GM23338 (cell line): ENCODE measurements around the gene GSTP1. TPM values are rescaled to one million over a fixed set of nuclear protein-coding genes. Genes with fewer than 3 reads are reported as not detected.

Source experiments
- ATAC-seq: fragments of 200-7000 bp; cut with Tn5 transposase; 3 replicates; pipeline ENCODE4 v1.9.1; 2020
- DNase-seq: peaks from one replicate; pipeline ENCODE4 v3.0.0-alpha.2; 2015; ENCODE audit warnings: low spot score
- H2AFZ ChIP-seq: fragments of 200-600 bp; sonication (generic); 2 replicates; pipeline ENCODE4 v1.8.0; 2016; ENCODE audit warnings: antibody characterized with exemption, mild to moderate bottlenecking, moderate library complexity
- H3F3A ChIP-seq: fragments of 200-600 bp; sonication (generic); replicated peaks from 2 replicates; pipeline ENCODE4 v1.8.0; 2017; ENCODE audit warnings: antibody characterized with exemption, mixed run types, low read depth
- H3K27ac ChIP-seq: fragments of 200-600 bp; sonication (generic); 2 replicates; pipeline ENCODE4 v1.6.1; 2016; ENCODE audit warnings: low read depth
- H3K27me3 ChIP-seq: fragments of 200-600 bp; sonication (generic); 2 replicates; pipeline ENCODE4 v1.8.0; 2016; ENCODE audit warnings: mild to moderate bottlenecking, mixed run types, moderate library complexity; ENCODE audit not compliant: insufficient read depth
- H3K36me3 ChIP-seq: fragments of 200-600 bp; sonication (generic); 2 replicates; pipeline ENCODE4 v1.8.0; 2016; ENCODE audit warnings: mild to moderate bottlenecking; ENCODE audit not compliant: insufficient read depth
- H3K4me1 ChIP-seq: fragments of 200-600 bp; sonication (generic); 2 replicates; pipeline ENCODE4 v1.8.0; 2016; ENCODE audit warnings: mild to moderate bottlenecking, moderate library complexity; ENCODE audit not compliant: insufficient read depth
- H3K4me2 ChIP-seq: fragments of 200-600 bp; sonication (generic); 2 replicates; pipeline ENCODE4 v1.7.1; 2017; ENCODE audit warnings: mixed run types
- H3K4me3 ChIP-seq: fragments of 200-600 bp; sonication (generic); 2 replicates; pipeline ENCODE4 v1.6.1; 2016; ENCODE audit warnings: mixed run types
- H3K79me2 ChIP-seq: fragments of 200-600 bp; sonication (generic); replicated peaks from 2 replicates; pipeline ENCODE4 v1.8.0; 2017; ENCODE audit warnings: mild to moderate bottlenecking; ENCODE audit not compliant: insufficient read depth
- H3K9me2 ChIP-seq: fragments of 200-600 bp; sonication (generic); 2 replicates; pipeline ENCODE4 v1.8.0; 2017; ENCODE audit not compliant: insufficient read depth
- H4K20me1 ChIP-seq: fragments of 200-600 bp; sonication (generic); replicated peaks from 2 replicates; pipeline ENCODE4 v1.8.0; 2017; ENCODE audit warnings: mild to moderate bottlenecking; ENCODE audit not compliant: insufficient read depth
- H3K27ac Mint-ChIP-seq: 2 replicates; pipeline ENCODE4 v1.8.0; 2020; ENCODE audit warnings: inconsistent platforms, mild to moderate bottlenecking, moderate library complexity, mixed read lengths
- H3K27me3 Mint-ChIP-seq: 3 replicates; pipeline ENCODE4 v1.8.0; 2022; ENCODE audit warnings: low read depth, mild to moderate bottlenecking, moderate library complexity, mixed read lengths, inconsistent platforms; ENCODE audit not compliant: insufficient read depth, poor library complexity
- H3K36me3 Mint-ChIP-seq: 3 replicates; pipeline ENCODE4 v1.8.0; 2021; ENCODE audit warnings: low read depth, mild to moderate bottlenecking, inconsistent platforms, moderate library complexity, mixed read lengths
- H3K4me1 Mint-ChIP-seq: 3 replicates; pipeline ENCODE4 v1.8.0; 2020; ENCODE audit warnings: mild to moderate bottlenecking, inconsistent platforms, mixed read lengths
- H3K4me3 Mint-ChIP-seq: 3 replicates; pipeline ENCODE4 v1.8.0; 2021; ENCODE audit warnings: moderate library complexity, mild to moderate bottlenecking, inconsistent platforms, mixed read lengths
- H3K9me3 Mint-ChIP-seq: 3 replicates; pipeline ENCODE4 v1.8.0; 2020; ENCODE audit warnings: moderate library complexity, mild to moderate bottlenecking, inconsistent platforms, mixed read lengths
- EZH2phosphoT487 ChIP-seq: fragments of 200-600 bp; sonication (generic); IDR thresholded peaks from one replicate; pipeline ENCODE4 v1.8.1; 2018; ENCODE audit warnings: antibody characterized with exemption; ENCODE audit not compliant: unreplicated experiment
- JUNB ChIP-seq: IDR thresholded peaks from one replicate; pipeline ENCODE4 v1.6.1; 2016; ENCODE audit warnings: antibody characterized with exemption; ENCODE audit not compliant: unreplicated experiment
- ZNF114 ChIP-seq: fragments of 250-450 bp; sonication (Bioruptor Pico); IDR thresholded peaks from 2 replicates; pipeline ENCODE4 v1.5.0; 2020; ENCODE audit warnings: mild to moderate bottlenecking, moderate library complexity
- polyA plus RNA-seq: library from polyadenylated mRNA; unstranded; fragments of >200 nt; fragmentation: Nextera tagmentation; extraction: Ambion mirVana; gene quantifications from 2 replicates; pipeline ENCODE4 v1.2.1, GENCODE V29; 2016
- total RNA-seq: library from RNA; depleted of rRNA; stranded (reverse); fragments of >200 nt; shearing (Covaris generic); gene quantifications from 2 replicates; pipeline ENCODE4 v1.2.3, GENCODE V29; 2014
- TF ChIP-seq, protein P1 (sequence below): fragments of 250-450 bp; sonication (Bioruptor Pico); IDR thresholded peaks from 2 replicates; pipeline ENCODE4 v1.5.0; 2020; ENCODE audit warnings: mild to moderate bottlenecking, moderate library complexity

Gene GSTP1
- total and polyA plus RNA-seq, 2 experiments from 2014 or later, result 1,776 to 1,881 TPM

- TF ChIP-seq, protein P1, sequence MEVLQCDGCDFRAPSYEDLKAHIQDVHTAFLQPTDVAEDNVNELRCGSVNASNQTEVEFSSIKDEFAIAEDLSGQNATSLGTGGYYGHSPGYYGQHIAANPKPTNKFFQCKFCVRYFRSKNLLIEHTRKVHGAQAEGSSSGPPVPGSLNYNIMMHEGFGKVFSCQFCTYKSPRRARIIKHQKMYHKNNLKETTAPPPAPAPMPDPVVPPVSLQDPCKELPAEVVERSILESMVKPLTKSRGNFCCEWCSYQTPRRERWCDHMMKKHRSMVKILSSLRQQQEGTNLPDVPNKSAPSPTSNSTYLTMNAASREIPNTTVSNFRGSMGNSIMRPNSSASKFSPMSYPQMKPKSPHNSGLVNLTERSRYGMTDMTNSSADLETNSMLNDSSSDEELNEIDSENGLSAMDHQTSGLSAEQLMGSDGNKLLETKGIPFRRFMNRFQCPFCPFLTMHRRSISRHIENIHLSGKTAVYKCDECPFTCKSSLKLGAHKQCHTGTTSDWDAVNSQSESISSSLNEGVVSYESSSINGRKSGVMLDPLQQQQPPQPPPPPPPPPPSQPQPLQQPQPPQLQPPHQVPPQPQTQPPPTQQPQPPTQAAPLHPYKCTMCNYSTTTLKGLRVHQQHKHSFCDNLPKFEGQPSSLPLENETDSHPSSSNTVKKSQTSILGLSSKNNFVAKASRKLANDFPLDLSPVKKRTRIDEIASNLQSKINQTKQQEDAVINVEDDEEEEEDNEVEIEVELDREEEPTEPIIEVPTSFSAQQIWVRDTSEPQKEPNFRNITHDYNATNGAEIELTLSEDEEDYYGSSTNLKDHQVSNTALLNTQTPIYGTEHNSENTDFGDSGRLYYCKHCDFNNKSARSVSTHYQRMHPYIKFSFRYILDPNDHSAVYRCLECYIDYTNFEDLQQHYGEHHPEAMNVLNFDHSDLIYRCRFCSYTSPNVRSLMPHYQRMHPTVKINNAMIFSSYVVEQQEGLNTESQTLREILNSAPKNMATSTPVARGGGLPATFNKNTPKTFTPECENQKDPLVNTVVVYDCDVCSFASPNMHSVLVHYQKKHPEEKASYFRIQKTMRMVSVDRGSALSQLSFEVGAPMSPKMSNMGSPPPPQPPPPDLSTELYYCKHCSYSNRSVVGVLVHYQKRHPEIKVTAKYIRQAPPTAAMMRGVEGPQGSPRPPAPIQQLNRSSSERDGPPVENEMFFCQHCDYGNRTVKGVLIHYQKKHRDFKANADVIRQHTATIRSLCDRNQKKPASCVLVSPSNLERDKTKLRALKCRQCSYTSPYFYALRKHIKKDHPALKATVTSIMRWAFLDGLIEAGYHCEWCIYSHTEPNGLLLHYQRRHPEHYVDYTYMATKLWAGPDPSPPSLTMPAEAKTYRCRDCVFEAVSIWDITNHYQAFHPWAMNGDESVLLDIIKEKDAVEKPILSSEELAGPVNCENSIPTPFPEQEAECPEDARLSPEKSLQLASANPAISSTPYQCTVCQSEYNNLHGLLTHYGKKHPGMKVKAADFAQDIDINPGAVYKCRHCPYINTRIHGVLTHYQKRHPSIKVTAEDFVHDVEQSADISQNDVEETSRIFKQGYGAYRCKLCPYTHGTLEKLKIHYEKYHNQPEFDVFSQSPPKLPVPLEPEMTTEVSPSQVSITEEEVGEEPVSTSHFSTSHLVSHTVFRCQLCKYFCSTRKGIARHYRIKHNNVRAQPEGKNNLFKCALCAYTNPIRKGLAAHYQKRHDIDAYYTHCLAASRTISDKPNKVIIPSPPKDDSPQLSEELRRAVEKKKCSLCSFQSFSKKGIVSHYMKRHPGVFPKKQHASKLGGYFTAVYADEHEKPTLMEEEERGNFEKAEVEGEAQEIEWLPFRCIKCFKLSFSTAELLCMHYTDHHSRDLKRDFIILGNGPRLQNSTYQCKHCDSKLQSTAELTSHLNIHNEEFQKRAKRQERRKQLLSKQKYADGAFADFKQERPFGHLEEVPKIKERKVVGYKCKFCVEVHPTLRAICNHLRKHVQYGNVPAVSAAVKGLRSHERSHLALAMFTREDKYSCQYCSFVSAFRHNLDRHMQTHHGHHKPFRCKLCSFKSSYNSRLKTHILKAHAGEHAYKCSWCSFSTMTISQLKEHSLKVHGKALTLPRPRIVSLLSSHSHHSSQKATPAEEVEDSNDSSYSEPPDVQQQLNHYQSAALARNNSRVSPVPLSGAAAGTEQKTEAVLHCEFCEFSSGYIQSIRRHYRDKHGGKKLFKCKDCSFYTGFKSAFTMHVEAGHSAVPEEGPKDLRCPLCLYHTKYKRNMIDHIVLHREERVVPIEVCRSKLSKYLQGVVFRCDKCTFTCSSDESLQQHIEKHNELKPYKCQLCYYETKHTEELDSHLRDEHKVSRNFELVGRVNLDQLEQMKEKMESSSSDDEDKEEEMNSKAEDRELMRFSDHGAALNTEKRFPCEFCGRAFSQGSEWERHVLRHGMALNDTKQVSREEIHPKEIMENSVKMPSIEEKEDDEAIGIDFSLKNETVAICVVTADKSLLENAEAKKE (CRISPR knock-in tag), result no peak
- TF ChIP-seq ZNF114 (CRISPR knock-in tag), result no peak
- TF ChIP-seq JUNB, result no peak
- no peak for TF ChIP-seq EZH2phosphoT487
Measured at GRCh38 chr11:67606492-67607295, 23.1 kb downstream of the GSTP1 start, which contains the start of gene NDUFV1 (continued).

GRCh38 chr11:67607507-67607906, 23.9 kb downstream of the GSTP1 start:
- TF ChIP-seq JUNB, result no peak
- Mint-ChIP-seq H3K9me3 (peaks cover 4% of the 10 kb centered on the region; the same call in 2 of the 3 replicates), H3K27me3 (peaks cover 1% of the 10 kb centered on the region), H3K4me1 (peaks cover 21% of the 10 kb centered on the region), H3K36me3 (peaks cover 27% of the 10 kb centered on the region), H3K4me3 (peak overlapping the region; percentile 91), H3K27ac (peak overlapping the region; percentile 74)
- H2AFZ ChIP-seq, result peak overlapping the region; percentile 66; the same call in 1 of the 2 replicates
- peak overlapping the region; percentile 97 for H3K4me3 ChIP-seq
- DNase-seq, result no peak
- H3K79me2 ChIP-seq, result peaks cover 9% of the 10 kb centered on the region; the same call in 1 of the 2 replicates
- no peaks in the 10 kb centered on the region for H3K36me3 ChIP-seq
- H3K4me1 ChIP-seq, result peaks cover 26% of the 10 kb centered on the region
- H4K20me1 ChIP-seq, result no peaks in the 10 kb centered on the region
- H3F3A ChIP-seq, result 0 out of 2 replicates have a peak, but pooled peaks cover 6% of the 10 kb centered on the region
- H3K4me2 ChIP-seq, result peak overlapping the region; percentile 96
- H3K9me2 ChIP-seq, result no peaks in the 10 kb centered on the region
- no peaks in the 10 kb centered on the region for H3K27me3 ChIP-seq
- no peak for ATAC-seq
- no peak overlapping the region for H3K27ac ChIP-seq
